GM12872 (cell line): ENCODE measurements around the gene IL1RAP.

Experiments
- CTCF ChIP-seq: IDR thresholded peaks from 3 replicates; pipeline ENCODE4 v1.5.1; 2011; ENCODE audit warnings: low read depth, mild to moderate bottlenecking, low read length, moderate library complexity; ENCODE audit not compliant: insufficient read depth

Gene IL1RAP

DNA sequence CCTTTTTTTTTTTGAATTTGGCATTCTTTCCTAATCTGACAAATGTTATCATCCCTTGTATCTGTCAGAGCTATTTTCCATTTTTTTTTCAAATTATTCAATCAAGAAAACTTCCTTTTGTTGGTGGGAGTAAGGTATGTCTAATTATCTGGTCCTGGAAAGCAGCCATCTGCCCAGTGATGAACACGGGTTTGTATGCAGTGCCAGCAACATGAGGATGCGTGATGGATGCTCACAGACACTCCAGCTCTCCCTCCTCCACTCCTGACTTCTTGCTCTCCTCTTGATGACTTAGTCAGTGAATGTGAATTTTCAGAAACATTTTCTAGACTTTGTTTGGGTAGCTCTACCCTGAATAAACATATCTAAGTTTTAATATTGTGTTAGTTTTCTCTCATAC, 79.2 kb downstream of the IL1RAP start:
- no peak for TF ChIP-seq CTCF

DNA sequence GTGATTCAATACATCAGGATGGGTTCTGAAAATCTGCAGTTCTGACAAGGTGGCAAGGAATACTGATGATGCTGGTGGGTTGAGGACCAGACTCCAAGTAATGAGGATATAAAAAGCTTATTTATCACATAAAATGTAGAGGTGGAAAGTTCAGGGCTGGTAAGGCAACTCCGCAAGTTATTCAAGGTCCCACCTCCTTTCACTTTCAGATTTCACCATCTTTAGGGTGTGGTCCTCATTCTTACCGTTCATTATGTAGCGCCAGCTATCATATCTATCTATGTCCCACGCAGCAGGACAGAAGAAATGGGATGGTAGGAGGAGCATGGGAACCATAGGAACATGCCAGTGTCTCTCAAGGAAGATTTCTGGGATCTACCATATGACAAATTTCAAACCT, 80.3 kb downstream of the IL1RAP start:
- TF ChIP-seq CTCF, result no peak

DNA sequence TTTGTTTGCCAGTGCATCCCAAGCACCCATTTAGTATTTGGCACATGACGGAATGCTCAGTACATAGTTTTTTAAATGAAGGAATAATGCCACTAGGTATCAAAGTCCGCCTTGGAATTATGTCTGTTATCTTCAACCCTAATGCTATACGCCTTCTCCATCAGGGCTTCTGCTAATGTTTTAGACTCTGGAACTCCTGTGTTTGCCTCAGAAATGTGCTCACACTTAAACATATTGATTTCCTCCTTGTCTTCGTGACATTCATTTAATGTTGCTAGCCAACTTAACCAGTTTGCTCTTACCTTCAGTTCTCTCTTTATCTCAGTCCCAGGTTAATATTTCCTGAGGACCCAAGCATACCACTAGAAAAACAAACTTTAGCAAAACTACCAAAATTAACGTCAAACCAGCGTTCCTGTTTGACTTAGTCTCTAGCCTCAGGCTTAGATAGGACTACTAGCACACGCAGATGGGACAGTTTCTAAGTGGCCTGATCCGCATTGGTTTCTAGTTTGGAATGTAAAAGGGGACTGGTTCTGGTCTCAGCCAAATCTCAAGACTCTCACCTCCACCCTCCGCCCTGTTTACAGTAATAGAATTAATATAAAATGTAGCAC, 81.4 kb downstream of the IL1RAP start:
- TF ChIP-seq CTCF, result no peak

- TF ChIP-seq CTCF, result no peak
Observed at GRCh38 chr3:190595807-190596206, 81.9 kb downstream of the IL1RAP start.

DNA sequence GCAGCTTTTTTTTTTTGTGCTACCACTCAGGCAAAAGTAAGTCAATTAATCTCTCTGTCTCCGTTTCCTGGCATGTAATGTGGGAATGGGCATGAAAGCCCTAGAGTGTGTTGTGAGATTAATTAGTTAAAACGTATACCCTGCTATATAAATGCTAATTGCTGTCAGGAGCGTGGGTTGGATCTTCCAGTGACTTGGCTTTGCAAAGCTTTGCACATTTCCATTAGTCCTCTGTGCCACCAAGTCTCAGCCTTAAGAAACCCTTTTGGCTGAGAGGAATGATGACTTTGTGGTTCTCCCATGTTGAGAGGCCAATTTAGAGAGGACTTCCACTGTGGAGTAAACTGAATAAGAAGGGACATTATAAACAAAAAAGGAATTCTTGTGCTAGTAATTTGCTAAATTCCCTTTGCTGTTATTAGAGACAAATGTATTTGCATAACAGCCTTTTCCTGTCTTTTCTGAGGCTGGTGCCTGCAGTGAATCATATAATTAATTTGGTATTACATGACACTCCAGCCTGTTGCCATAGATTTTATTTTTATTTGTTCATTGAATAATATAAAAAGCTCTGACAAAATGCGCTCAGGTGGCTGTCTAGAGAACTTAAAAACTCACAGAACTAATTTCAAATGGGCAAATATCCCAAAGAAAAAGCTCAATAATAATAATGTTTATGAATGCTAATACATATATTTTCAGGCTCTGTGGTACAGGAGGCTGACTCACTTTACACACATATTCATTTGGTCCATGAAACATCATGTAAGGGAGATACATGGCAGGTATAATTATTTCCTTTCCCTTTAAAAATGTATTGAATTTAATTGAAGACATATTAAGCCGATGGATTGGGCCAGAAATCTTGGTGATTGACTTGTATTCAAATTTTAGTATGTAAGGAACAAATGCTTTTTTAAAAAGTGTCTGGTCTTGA, 82.7 kb downstream of the IL1RAP start:
- no peak for TF ChIP-seq CTCF

- TF ChIP-seq CTCF, result no peak
Observed at GRCh38 chr3:190597291-190597690, 83.4 kb downstream of the IL1RAP start.

GRCh38 chr3:190601622-190602021, 87.7 kb downstream of the IL1RAP start:
- TF ChIP-seq CTCF, result no peak
